ENCODE results near the gene PCNX2. TPM values are rescaled to one million over a fixed set of nuclear protein-coding genes. Genes with fewer than 3 reads are reported as not detected.

The PCNX2 gene
- total and polyA plus RNA-seq, 2 of the 8 experiments (the other 6 are each of a cell fraction or from before 2014, with no cell fraction given): 46.1 to 57.6 TPM

DNA sequence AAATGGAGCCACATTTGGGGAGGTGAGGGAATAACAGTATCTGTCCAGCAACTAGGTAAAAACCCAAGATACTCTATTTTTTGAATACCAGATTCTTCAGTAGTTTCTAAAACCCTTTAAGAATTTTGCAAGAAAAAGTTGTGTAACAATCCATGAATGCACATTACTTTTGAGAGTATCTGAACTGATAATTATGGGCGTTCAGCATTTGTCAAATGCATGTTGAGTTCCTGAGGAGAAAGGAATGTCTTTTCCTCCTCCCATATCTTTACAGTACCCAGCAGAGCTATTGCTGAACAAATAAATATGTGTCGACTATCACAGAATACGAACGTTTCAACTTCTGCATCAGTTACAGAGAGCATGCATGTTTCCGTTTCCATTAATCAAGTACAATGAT, 104.5 kb downstream of the PCNX2 start (continued):
- TF ChIP-seq, protein P1, sequence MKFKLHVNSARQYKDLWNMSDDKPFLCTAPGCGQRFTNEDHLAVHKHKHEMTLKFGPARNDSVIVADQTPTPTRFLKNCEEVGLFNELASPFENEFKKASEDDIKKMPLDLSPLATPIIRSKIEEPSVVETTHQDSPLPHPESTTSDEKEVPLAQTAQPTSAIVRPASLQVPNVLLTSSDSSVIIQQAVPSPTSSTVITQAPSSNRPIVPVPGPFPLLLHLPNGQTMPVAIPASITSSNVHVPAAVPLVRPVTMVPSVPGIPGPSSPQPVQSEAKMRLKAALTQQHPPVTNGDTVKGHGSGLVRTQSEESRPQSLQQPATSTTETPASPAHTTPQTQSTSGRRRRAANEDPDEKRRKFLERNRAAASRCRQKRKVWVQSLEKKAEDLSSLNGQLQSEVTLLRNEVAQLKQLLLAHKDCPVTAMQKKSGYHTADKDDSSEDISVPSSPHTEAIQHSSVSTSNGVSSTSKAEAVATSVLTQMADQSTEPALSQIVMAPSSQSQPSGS (IDR thresholded peaks at IDR 0.05; ENCODE audit: low read length): no peak
- TF ChIP-seq KDM1A (IDR thresholded peaks at IDR 0.05; ENCODE audit: borderline replicate concordance, low read length): no peak
- no peak for TF ChIP-seq GABPA (IDR thresholded peaks at IDR 0.05; ENCODE audit: borderline replicate concordance, insufficient read depth, low read length)
- TF ChIP-seq, protein P2, sequence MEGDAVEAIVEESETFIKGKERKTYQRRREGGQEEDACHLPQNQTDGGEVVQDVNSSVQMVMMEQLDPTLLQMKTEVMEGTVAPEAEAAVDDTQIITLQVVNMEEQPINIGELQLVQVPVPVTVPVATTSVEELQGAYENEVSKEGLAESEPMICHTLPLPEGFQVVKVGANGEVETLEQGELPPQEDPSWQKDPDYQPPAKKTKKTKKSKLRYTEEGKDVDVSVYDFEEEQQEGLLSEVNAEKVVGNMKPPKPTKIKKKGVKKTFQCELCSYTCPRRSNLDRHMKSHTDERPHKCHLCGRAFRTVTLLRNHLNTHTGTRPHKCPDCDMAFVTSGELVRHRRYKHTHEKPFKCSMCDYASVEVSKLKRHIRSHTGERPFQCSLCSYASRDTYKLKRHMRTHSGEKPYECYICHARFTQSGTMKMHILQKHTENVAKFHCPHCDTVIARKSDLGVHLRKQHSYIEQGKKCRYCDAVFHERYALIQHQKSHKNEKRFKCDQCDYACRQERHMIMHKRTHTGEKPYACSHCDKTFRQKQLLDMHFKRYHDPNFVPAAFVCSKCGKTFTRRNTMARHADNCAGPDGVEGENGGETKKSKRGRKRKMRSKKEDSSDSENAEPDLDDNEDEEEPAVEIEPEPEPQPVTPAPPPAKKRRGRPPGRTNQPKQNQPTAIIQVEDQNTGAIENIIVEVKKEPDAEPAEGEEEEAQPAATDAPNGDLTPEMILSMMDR (IDR thresholded peaks at IDR 0.05; ENCODE audit: control extremely low read depth in 1 of 3, insufficient read depth in 1 of 3, low read depth in 1 of 3, low read length in 3 of 3): no peak
- TF ChIP-seq ASH2L (IDR thresholded peaks at IDR 0.05; ENCODE audit: low read length): no peak
- no peak for TF ChIP-seq RBBP5 (IDR thresholded peaks at IDR 0.05; ENCODE audit: borderline replicate concordance, low read depth, low read length)
